ENCODE results near the gene PELI2.
"Not testable (repeated sequence)": the region's sequence is repeated elsewhere in the genome, so short reads cannot be mapped to it uniquely, and the experiment has no call there.

PELI2 gene

GRCh38 chr14:56144176-56144575 is 26.0 kb downstream of the PELI2 start:
- no peak for DNase-seq

GRCh38 chr14:56145181-56145769 is 27.1 kb downstream of the PELI2 start:
- DNase-seq: no peak

GRCh38 chr14:56145965-56146364 is 27.8 kb downstream of the PELI2 start:
- DNase-seq: no peak

- DNase-seq: no peak
Observed at GRCh38 chr14:56147449-56147848, 29.2 kb downstream of the PELI2 start.

DNA sequence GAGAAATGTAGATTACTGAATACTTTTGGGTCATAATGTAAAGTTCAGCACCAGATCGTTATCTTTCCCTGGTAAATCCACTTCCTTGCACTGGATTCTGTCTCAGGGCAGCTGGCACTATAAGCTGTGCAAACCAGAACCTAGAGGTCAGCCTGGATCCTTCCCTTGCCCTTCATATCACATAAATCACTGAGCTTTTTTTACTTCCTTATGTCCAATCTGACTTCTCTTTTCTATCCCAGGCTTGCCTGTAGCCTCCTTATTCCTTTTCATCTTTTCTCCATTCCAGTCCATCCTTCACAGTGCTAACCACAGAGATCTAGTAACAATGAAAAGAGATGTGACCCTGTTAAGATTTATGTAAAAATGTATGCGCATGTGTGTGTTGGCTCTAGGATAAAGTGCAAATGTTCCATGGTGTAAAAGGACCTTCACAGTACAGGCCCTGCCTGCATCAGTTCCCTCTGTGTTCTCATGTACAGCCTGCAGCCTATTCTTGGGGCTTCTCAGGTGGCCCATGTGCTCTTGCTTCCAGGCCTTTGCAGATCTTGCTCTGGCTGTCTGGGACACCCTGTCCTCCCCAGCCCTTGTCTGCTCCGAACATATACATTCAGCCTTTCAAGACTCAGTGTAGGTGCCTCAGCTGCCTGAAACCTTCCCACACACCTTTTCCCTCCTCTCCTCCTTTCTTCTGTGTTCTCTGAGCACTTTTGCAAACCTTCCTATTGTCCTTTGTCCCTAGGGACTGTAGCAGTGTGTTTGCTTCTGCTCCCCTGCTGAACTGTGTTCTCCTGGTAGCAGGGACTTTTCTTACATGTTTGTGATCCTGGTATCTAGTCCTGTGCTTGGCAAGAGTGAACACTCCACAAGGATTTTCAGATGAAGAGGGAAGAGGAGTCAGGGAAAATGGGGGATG is 30.0 kb downstream of the PELI2 start:
- no peak for DNase-seq

DNA sequence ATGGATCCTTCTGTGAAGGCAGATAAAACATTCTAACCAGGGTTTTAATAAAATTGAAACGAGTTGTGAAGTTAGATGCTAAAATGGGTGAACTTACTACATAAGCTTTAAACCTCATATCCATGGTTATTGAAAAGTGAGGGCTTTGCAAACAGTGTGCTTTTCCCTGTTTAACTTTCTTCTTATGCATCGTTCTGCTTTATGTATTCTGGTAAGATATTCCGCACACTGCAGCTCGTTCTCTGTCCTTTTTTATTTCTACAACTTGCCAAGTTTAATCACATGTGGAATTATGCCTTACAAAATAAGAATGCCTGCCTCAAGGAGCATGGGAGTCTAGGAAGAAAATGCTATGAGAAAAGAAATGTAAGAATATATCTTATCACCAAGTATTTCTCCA is 30.9 kb downstream of the PELI2 start:
- no peak for DNase-seq

DNA sequence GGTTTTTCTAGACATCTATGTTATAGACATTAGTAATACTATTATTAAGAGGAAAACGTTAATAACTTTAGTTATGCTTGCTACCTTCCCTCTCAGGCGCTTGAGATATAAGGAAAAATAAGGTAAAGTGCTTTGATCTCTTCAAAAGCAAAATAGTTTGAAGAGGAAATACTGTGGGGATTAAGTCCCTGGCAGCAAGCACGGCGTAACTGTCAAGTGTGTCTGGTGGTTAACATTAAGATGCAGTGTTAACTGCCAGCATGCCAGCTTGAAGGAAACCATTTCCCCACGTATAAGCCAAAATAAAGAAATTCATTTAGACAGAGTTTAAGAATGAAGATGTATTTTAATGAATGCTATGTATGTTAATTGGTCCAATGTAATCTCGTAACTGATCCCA is 31.8 kb downstream of the PELI2 start:
- DNase-seq: no peak

- no peak for DNase-seq
Observed at GRCh38 chr14:56150645-56151345, 32.6 kb downstream of the PELI2 start.

DNA sequence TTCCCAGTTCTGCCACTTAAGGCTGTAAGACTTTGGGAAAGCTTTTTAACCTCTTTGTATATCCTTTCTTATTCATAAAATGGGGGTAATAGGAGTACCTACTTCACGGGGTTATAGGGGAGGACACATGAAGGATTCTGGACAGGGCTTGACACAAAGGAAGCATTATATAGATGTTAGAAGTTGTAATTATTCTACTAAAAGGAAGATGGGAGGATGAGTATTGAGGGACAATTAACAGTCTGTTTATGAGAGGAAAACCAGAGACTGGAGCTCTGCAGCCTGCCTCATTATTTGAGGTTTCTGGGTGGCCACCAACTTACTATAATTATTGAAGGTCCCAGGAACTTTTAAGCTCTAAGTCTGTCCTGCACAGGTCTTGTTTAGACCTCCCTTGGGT is 34.0 kb downstream of the PELI2 start:
- no peak for DNase-seq

DNA sequence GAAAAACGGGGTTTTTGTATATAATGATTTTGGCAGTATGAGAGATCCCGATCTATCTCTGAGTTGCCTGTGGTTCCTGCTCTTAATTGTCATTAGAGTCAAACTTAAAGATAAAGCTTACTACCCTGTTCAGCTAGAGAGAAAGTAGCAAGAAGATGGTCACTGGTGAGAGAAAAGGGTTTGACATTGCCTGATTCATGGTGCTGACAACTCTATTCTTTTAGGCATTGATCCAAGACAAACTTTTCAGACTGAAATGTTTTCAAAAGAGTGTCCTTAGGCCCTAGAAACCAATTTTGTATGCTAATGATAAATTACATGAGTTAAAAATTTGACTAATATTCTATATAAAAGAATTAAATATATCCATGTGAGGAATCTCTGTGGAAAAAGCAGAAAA is 35.1 kb downstream of the PELI2 start:
- no peak for DNase-seq

GRCh38 chr14:56154321-56154720 is 36.1 kb downstream of the PELI2 start:
- no peak for DNase-seq

DNA sequence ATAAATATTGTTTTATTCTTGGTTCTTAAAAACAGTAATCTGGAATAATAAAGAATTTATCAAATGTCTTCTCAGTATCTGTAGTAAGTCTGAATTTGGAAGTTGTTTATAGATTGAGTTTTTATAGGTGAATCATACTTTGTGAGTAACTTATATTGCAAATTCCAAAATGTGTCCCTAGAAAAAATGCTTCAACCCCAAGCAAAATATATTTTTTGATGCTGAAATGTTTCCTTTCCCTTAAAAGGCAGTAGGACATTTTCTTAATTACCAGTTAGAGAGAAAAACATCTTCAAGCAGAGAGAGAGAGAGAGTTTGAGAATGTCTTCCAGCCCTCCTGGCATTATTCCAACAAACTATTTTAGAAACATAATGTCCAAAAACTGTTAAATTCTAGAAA is 37.9 kb downstream of the PELI2 start:
- DNase-seq: no peak

GRCh38 chr14:56159066-56159465 is 40.9 kb downstream of the PELI2 start:
- DNase-seq: no peak

DNA sequence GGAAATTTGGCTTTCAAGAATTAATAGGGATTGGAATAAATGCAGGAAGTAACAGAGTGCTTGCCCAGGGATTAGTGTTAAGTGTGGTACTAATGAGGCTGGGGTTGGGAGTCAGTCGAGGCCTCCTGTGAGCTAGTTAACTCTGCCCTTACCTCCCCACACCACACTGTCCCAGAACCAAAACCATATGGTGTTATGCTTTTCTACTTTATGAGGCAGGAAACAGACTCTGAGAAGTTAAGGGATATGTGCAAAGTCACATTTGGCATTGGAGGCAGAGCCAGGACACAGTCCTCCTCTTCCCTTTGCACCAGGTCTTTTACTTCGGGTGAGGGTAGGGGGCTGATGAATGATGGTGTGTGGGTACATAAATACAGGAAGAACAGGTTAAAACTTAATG is 41.9 kb downstream of the PELI2 start:
- no peak for DNase-seq

GRCh38 chr14:56161658-56162057 is 43.4 kb downstream of the PELI2 start:
- no peak for DNase-seq

DNA sequence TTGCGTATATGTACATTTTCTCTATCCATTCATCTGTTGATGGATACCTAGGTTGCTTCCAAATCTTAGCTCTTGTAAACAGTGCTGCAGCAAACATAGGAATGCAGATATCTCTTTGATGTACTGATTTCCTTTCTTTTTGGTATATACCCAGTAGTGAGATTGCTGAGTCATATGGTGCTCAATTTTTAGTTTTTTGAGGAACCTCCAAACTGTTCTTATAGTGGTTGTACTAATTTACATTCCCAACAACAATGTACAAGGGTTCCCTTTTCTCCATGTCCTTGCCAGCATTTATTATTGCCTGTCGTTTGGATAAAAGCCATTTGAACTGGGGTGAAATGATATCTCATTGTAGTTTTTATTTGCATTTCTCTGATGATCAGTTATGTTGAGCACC is 44.3 kb downstream of the PELI2 start:
- DNase-seq: no peak

GRCh38 chr14:56166579-56166978 is 48.4 kb downstream of the PELI2 start:
- DNase-seq: not testable (repeated sequence)

- no peak for DNase-seq
Observed at GRCh38 chr14:56168007-56168616, 49.9 kb downstream of the PELI2 start.

DNA sequence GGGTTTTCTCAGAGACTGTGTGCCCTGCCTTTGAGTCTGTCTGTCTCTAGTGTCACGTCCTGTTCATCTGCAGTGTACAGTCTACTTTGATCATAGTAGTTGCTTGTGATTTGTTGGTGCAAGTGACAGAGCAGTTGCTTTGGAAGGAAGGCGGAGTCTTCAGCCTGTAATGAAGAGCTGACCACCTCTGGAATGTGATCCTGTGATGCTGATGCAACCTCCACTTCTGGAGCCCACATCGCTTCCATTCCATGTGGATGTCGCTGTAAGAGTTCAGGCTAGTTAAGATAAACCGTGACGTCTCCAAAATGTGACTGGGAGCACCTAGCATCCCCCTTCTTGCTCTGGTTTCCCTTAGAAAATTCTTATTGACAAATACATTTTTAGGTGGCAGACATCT is 51.8 kb downstream of the PELI2 start:
- DNase-seq: no peak

- no peak for DNase-seq
Observed at GRCh38 chr14:56170877-56171422, 52.7 kb downstream of the PELI2 start.

- no peak for DNase-seq
Observed at GRCh38 chr14:56172074-56172473, 53.9 kb downstream of the PELI2 start.

GRCh38 chr14:56172571-56172971 is 54.4 kb downstream of the PELI2 start:
- DNase-seq: no peak

DNA sequence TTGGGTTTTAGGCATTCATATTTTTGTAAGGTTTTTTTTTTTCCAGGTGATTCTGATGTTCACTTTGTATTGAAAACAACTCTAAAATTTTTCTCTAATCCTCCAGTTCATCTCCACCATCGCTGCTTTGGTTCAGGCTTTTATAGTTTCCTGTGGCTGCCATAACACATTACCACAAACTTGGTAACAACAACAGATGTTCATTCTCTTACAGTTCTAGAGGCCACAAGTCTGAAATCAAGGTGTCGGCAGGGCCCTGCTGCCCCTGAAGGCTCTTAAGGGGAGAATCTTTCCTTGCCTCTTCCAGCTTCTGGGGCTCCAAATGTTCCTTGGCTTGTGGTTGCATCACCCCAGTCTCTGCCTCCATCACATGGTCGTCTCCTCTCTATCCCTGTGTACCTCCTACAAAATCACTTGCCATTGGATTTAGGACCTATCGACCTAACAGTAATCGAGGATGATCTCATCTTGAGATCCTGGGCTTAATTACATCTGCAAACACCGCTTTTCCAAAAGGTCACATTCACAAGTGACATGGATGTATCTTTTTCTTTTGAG is 55.2 kb downstream of the PELI2 start:
- DNase-seq: no peak

Measured in activated effector memory CD4-positive, alpha-beta T cell treated with Interleukin-2 at 50 U/mL for 16 hours (primary cell).